H1 (cell line): Measurements from ENCODE around the gene MACROD1. TPM values are rescaled to one million over a fixed set of nuclear protein-coding genes. Genes with fewer than 3 reads are reported as not detected.

ENCODE experiments used
- CTCF ChIA-PET: fragments of 300-600 bp; sonication (Branson Sonifier 250); formaldehyde crosslinking; loops from one replicate; lab custom pipeline; 2021; ENCODE audit not compliant: partially characterized antibody; lab: Charles Lee
- POLR2A ChIA-PET: fragments of 300-600 bp; sonication (Branson Sonifier 250); formaldehyde crosslinking; loops from one replicate; lab custom pipeline; 2021; ENCODE audit warnings: inconsistent platforms; ENCODE audit not compliant: partially characterized antibody; lab: Charles Lee
- DNase-seq, 2 experiments: peaks; one replicate each; pipeline versions ENCODE4 v3.0.0 to v3.0.0-alpha.2; 2010 to 2022; ENCODE audit warnings: low spot score in 2 of 2, low read depth in 1 of 2, mixed read lengths in 1 of 2
- FAIRE-seq: peaks from 2 replicates; lab custom pipeline; 2011; peaks lifted over from hg19 to GRCh38; lab: Jason Lieb, UNC
- H2AFZ ChIP-seq: 2 replicates; pipeline ENCODE4 v1.8.1; 2012; ENCODE audit warnings: low read length, inconsistent platforms
- H2AK5ac ChIP-seq: 2 replicates; pipeline ENCODE4 v1.6.1; 2013; ENCODE audit warnings: low read depth, low read length
- H2BK120ac ChIP-seq: replicated peaks from 2 replicates; pipeline ENCODE3; 2013; ENCODE audit warnings: low read depth, low read length, inconsistent platforms
- H2BK12ac ChIP-seq: 2 replicates; pipeline ENCODE4 v1.6.1; 2013; ENCODE audit warnings: low read depth, low read length
- H2BK15ac ChIP-seq: 2 replicates; pipeline ENCODE4 v1.6.1; 2013; ENCODE audit warnings: low read length
- H2BK20ac ChIP-seq: 2 replicates; pipeline ENCODE4 v1.6.1; 2013; ENCODE audit warnings: low read length
- H2BK5ac ChIP-seq: 2 replicates; pipeline ENCODE4 v1.6.1; 2013; ENCODE audit warnings: low read depth, low read length
- H3K14ac ChIP-seq: 2 replicates; pipeline ENCODE4 v1.6.1; 2013; ENCODE audit warnings: inconsistent platforms; ENCODE audit not compliant: insufficient read length
- H3K18ac ChIP-seq: 2 replicates; pipeline ENCODE4 v1.6.1; 2013; ENCODE audit warnings: low read length; ENCODE audit errors: extremely low read depth
- H3K23ac ChIP-seq: 2 replicates; pipeline ENCODE4 v1.6.1; 2013; ENCODE audit warnings: inconsistent platforms; ENCODE audit not compliant: insufficient read length
- H3K23me2 ChIP-seq: 2 replicates; pipeline ENCODE4 v1.6.1; 2013; ENCODE audit warnings: low read depth, low read length
- H3K27ac ChIP-seq: 2 replicates; pipeline ENCODE4 v1.6.1; 2011; ENCODE audit warnings: low read depth, low read length, inconsistent platforms
- H3K27me3 ChIP-seq, 4 experiments: replicated peaks in 1 of 4; 1 replicate in 1 of 4; 2 replicates in 3 of 4; pipeline versions ENCODE4 v1.6.1 to v1.8.1; 2011 to 2013; ENCODE audit warnings: low read length in 3 of 4, mild to moderate bottlenecking in 3 of 4, inconsistent platforms in 2 of 4, mixed read lengths in 2 of 4, moderate library complexity in 1 of 4; ENCODE audit not compliant: control insufficient read depth in 3 of 4, insufficient read depth in 3 of 4; ENCODE audit errors: extremely low read depth in 1 of 4
- H3K36me3 ChIP-seq, 4 experiments: 2 replicates each; pipeline versions ENCODE4 v1.6.1 to v1.8.1; 2011 to 2013; ENCODE audit warnings: mild to moderate bottlenecking in 4 of 4, low read length in 3 of 4, moderate library complexity in 2 of 4, control low read depth in 1 of 4, inconsistent platforms in 1 of 4; ENCODE audit not compliant: insufficient read depth in 4 of 4, control insufficient read depth in 2 of 4
- H3K4ac ChIP-seq: replicated peaks from 2 replicates; pipeline ENCODE3; 2013; ENCODE audit warnings: low read length, low read depth, mixed read lengths, inconsistent platforms; ENCODE audit not compliant: insufficient read length
- H3K4me1 ChIP-seq, 4 experiments: replicated peaks in 1 of 4; 1 replicate in 1 of 4; 2 replicates in 3 of 4; pipeline versions ENCODE4 v1.6.1 to v1.8.1; 2011 to 2013; ENCODE audit warnings: low read length in 3 of 4, inconsistent platforms in 2 of 4, mixed read lengths in 1 of 4; ENCODE audit not compliant: insufficient read depth in 4 of 4, control insufficient read depth in 3 of 4
- H3K4me2 ChIP-seq, 2 experiments: 2 replicates each; pipeline versions ENCODE4 v1.6.1 to v1.8.1; 2011 to 2013; ENCODE audit warnings: low read depth in 2 of 2, low read length in 2 of 2, control low read depth in 1 of 2, inconsistent platforms in 1 of 2, mild to moderate bottlenecking in 1 of 2; ENCODE audit not compliant: insufficient read depth in 1 of 2
- H3K4me3 ChIP-seq, 4 experiments: fragments of 200-600, 300-600 bp in 1 of 4; sonication (generic), shearing (Covaris generic), sonication (Bioruptor Twin) in 1 of 4; 2 replicates each; pipeline versions ENCODE4 v1.5.1 to v1.8.1; 2011 to 2016; ENCODE audit warnings: low read length in 4 of 4, low read depth in 3 of 4, control low read depth in 2 of 4, inconsistent platforms in 2 of 4, mild to moderate bottlenecking in 2 of 4, mixed read lengths in 1 of 4, moderate library complexity in 1 of 4; ENCODE audit not compliant: insufficient read depth in 2 of 4; ENCODE audit errors: extremely low read depth in 1 of 4
- H3K56ac ChIP-seq: replicated peaks from 2 replicates; pipeline ENCODE3; 2013; ENCODE audit warnings: low read depth, mild to moderate bottlenecking, mixed read lengths, low read length, inconsistent platforms; ENCODE audit not compliant: insufficient read length
- H3K79me1 ChIP-seq: 2 replicates; pipeline ENCODE4 v1.6.1; 2013; ENCODE audit warnings: low read depth, low read length, control low read depth
- H3K79me2 ChIP-seq, 2 experiments: 2 replicates each; pipeline versions ENCODE4 v1.6.1 to v1.8.1; 2012 to 2013; ENCODE audit warnings: low read length in 2 of 2, mild to moderate bottlenecking in 2 of 2, inconsistent platforms in 1 of 2; ENCODE audit not compliant: insufficient read depth in 2 of 2, control insufficient read depth in 1 of 2
- H3K9ac ChIP-seq, 4 experiments: replicated peaks in 1 of 4; 1 replicate in 1 of 4; 2 replicates in 3 of 4; pipeline versions ENCODE4 v1.6.1 to v1.8.1; 2011 to 2013; ENCODE audit warnings: low read depth in 3 of 4, low read length in 3 of 4, control low read depth in 2 of 4, mild to moderate bottlenecking in 2 of 4, moderate library complexity in 2 of 4, inconsistent platforms in 1 of 4; ENCODE audit errors: extremely low read depth in 1 of 4
- H3K9me3 ChIP-seq, 2 experiments: 2 replicates each; pipeline versions ENCODE4 v1.6.1 to v1.8.1; 2012 to 2013; ENCODE audit warnings: mild to moderate bottlenecking in 2 of 2, moderate library complexity in 2 of 2, control low read depth in 1 of 2, inconsistent platforms in 1 of 2, low read depth in 1 of 2, low read length in 1 of 2, mixed read lengths in 1 of 2; ENCODE audit not compliant: insufficient read depth in 2 of 2
- H4K20me1 ChIP-seq, 2 experiments: replicated peaks in 1 of 2; 2 replicates each; pipeline versions ENCODE3 to v1.8.1; 2011 to 2013; ENCODE audit warnings: inconsistent platforms in 2 of 2, low read length in 2 of 2, mild to moderate bottlenecking in 1 of 2; ENCODE audit not compliant: insufficient read depth in 2 of 2, control insufficient read depth in 1 of 2
- H4K5ac ChIP-seq: 2 replicates; pipeline ENCODE4 v1.6.1; 2013; ENCODE audit warnings: low read length, low read depth, mixed read lengths, inconsistent platforms; ENCODE audit not compliant: insufficient read length
- H4K8ac ChIP-seq: 2 replicates; pipeline ENCODE4 v1.8.0; 2013; ENCODE audit warnings: mild to moderate bottlenecking, moderate library complexity, low read length, inconsistent platforms; ENCODE audit not compliant: insufficient read depth; ENCODE audit errors: extremely low read depth
- H4K91ac ChIP-seq: replicated peaks from 2 replicates; pipeline ENCODE3; 2013; ENCODE audit warnings: low read length, mixed read lengths, inconsistent platforms; ENCODE audit not compliant: insufficient read length
- CBX8 ChIP-seq: fragments of 300-800, 300-1000 bp; sonication (generic); IDR thresholded peaks from 2 replicates; pipeline ENCODE4 v1.7.1; 2016; ENCODE audit warnings: low read depth, low read length, borderline replicate concordance
- SIRT6 ChIP-seq: IDR thresholded peaks from one replicate; pipeline ENCODE4 v1.7.1; 2012; ENCODE audit warnings: low read length, inconsistent platforms
- whole genome bisulfite sequencing, 2 experiments: shearing (Covaris generic) in 1 of 2; methylation state at CpG; one replicate each; pipeline versions ENCODE4 v1.1.6 to v1.1.7; 2013 to 2015; ENCODE audit warnings: low lambda C conversion rate in 2 of 2, mixed read lengths in 2 of 2, inconsistent platforms in 1 of 2, low coverage in 1 of 2, missing lambda C conversion rate in 1 of 2; ENCODE audit not compliant: insufficient replicate concordance in 2 of 2, insufficient coverage in 1 of 2, insufficient read length in 1 of 2; ENCODE audit errors: extremely low coverage in 1 of 2, missing lambda C conversion rate in 1 of 2; 5-methylcytosine and 5-hydroxymethylcytosine counted together
- polyA plus RNA-seq, 7 experiments: library from polyadenylated mRNA; depleted of rRNA in 3 of 7; stranded (reverse) in 5 of 7; unstranded in 2 of 7; fragments of >200 nt in 5 of 7; fragments of 200-250 nt in 2 of 7; gene quantifications; 1 replicate in 5 of 7; 2 replicates in 1 of 7; 4 replicates in 1 of 7; pipeline versions ENCODE4 v1.2.1 to v1.2.3, GENCODE V29; 2011 to 2013; ENCODE audit warnings: missing spikeins in 2 of 7, mixed read lengths in 2 of 7
- total RNA-seq: library from RNA; stranded (reverse); fragmentation: NEBNext Ultra II Directional; extraction: Animal tissue kit (Norgen Biotek cat#: 25700); gene quantifications from 2 replicates; pipeline ENCODE4 v1.2.1, GENCODE V29; 2021

MACROD1 gene
- total and polyA plus RNA-seq, 2 of the 8 experiments (the other 6 are each of a cell fraction or from before 2014, with no cell fraction given): 19.5 to 34.1 TPM

GRCh38 chr11:64052436-64052835 lies 113.5 kb downstream of the MACROD1 start:
- H3K79me1 ChIP-seq: no peaks in the 10 kb centered on the region
- no peak overlapping the region for H3K14ac ChIP-seq
- H3K4me1 ChIP-seq: peaks cover 6 to 25% (median 22%) of the 10 kb centered on the region in 4 experiments
- no peak overlapping the region for H3K23ac ChIP-seq
- no peak overlapping the region; a peak in 1 of 8 replicates for H3K4me3 ChIP-seq
- H3K56ac ChIP-seq: no peak overlapping the region
- no peak for DNase-seq
- peak overlapping the region; percentile 32; the same call in 1 of the 2 replicates for H3K18ac ChIP-seq
- H2BK20ac ChIP-seq: no peak overlapping the region
- 0 out of 2 replicates have a peak overlapping the region, but pooled peaks have one; percentile 30 for H2BK5ac ChIP-seq
- no peak overlapping the region for H2BK15ac ChIP-seq
- POLR2A ChIA-PET: interaction anchor here (0.6 to 1.7 kb wide), 4 partner anchors 8 to 129 kb away, joined by 3 to 4 read pairs (median 3); no protein-coding TSS in a partner anchor
- H3K4me2 ChIP-seq: no peak overlapping the region
- no peak overlapping the region for H3K4ac ChIP-seq
- peaks cover 2 to 63% (median 42%) of the 10 kb centered on the region in 4 experiments for H3K27me3 ChIP-seq
- H4K91ac ChIP-seq: no peak overlapping the region
- H3K23me2 ChIP-seq: peaks cover 2% of the 10 kb centered on the region; the same call in 1 of the 2 replicates
- H4K20me1 ChIP-seq: peaks cover 3 to 6% of the 10 kb centered on the region in 2 experiments
- FAIRE-seq: no peak
- 56% methylated on average over 2 of the region's 2 CpGs; no CpG with 5 or more reads in 1 of the 2 experiments for WGBS, 2 experiments
- H3K9me3 ChIP-seq: no peaks in the 10 kb centered on the region
- H2AK5ac ChIP-seq: peak overlapping the region; percentile 39; the same call in 1 of the 2 replicates
- no peak overlapping the region for H4K5ac ChIP-seq
- no peaks in the 10 kb centered on the region for H3K79me2 ChIP-seq
- no peaks in the 10 kb centered on the region for H3K36me3 ChIP-seq
- H4K8ac ChIP-seq: no peak overlapping the region; the same call in 1 of the 2 replicates
- H2BK120ac ChIP-seq: no peak overlapping the region
- no peak overlapping the region for H3K9ac ChIP-seq
- H2AFZ ChIP-seq: no peak overlapping the region
- H3K27ac ChIP-seq: no peak overlapping the region
- 0 out of 2 replicates have a peak overlapping the region, but pooled peaks have one; percentile 33 for H2BK12ac ChIP-seq
- CTCF ChIA-PET: interaction anchor here (0.9 to 7.7 kb wide), 9 partner anchors 11 to 97 kb away, joined by 3 to 42 read pairs (median 4); partner anchors contain the start of gene FLRT1
- TF ChIP-seq CBX8 (no peak), SIRT6 (no peak)
